Activated naive CD4-positive, alpha-beta T cell treated with anti-CD3 and anti-CD28 coated beads, Interleukin-2, amount 50 U/mL, for 72 hours (primary cell): ENCODE data around the gene SLC40A1. TPM values are rescaled to one million over a fixed set of nuclear protein-coding genes. Genes with fewer than 3 reads are reported as not detected.
"Not testable (repeated sequence)": the region's sequence is repeated elsewhere in the genome, so short reads cannot be mapped to it uniquely, and the experiment has no call there.

Experiments
- ATAC-seq, 2 donors: fragments of 150-1000 bp; cut with Tn5 transposase; 2 replicates each; pipeline ENCODE4 v1.10.0; 2021; ENCODE audit warnings: mild to moderate bottlenecking in 2 of 2, moderate library complexity in 2 of 2
- DNase-seq, 2 donors: peaks; one replicate each; pipeline ENCODE4 v3.0.0; 2021 to 2022; ENCODE audit warnings: low spot score in 2 of 2
- H3K27ac Mint-ChIP-seq, 2 donors: one replicate each; pipeline ENCODE4 v1.8.0; 2022; ENCODE audit warnings: mild to moderate bottlenecking in 2 of 2, mixed read lengths in 2 of 2
- H3K36me3 Mint-ChIP-seq, 2 donors: one replicate each; pipeline ENCODE4 v1.8.0; 2022; ENCODE audit warnings: mixed read lengths in 2 of 2
- H3K9me3 Mint-ChIP-seq, 2 donors: one replicate each; pipeline ENCODE4 v1.8.0; 2022; ENCODE audit warnings: mixed read lengths in 2 of 2
- total RNA-seq, 2 donors: library from RNA; stranded (reverse); gene quantifications; one replicate each; pipeline ENCODE4 v1.2.3, GENCODE V29; 2022

SLC40A1 gene
- total RNA-seq, 2 donors from 2014 or later, result 1.6 to 4.6 TPM

GRCh38 chr2:189608795-189609422 is 28.3 kb upstream of the SLC40A1 start:
- no peaks in the 10 kb centered on the region for H3K9me3 Mint-ChIP-seq
- ATAC-seq, result no peak

GRCh38 chr2:189608170-189608569 is 27.6 kb upstream of the SLC40A1 start:
- H3K9me3 Mint-ChIP-seq, result no peaks in the 10 kb centered on the region
- H3K27ac Mint-ChIP-seq, result no peak overlapping the region
- ATAC-seq (no peak), DNase-seq (no peak)
- no peaks in the 10 kb centered on the region for H3K36me3 Mint-ChIP-seq

More at GRCh38 chr2:189608795-189609422, 28.3 kb upstream of the SLC40A1 start:
- Mint-ChIP-seq H3K36me3 (no peaks in the 10 kb centered on the region), H3K27ac (no peak overlapping the region)
- DNase-seq, result no peak

- no peaks in the 10 kb centered on the region for H3K9me3 Mint-ChIP-seq
- H3K36me3 Mint-ChIP-seq, result no peaks in the 10 kb centered on the region
- DNase-seq (no peak), ATAC-seq (no peak)
- H3K27ac Mint-ChIP-seq, result no peak overlapping the region
Observed at GRCh38 chr2:189602233-189602632, 21.6 kb upstream of the SLC40A1 start.

- not testable (repeated sequence) for ATAC-seq, H3K27ac Mint-ChIP-seq, DNase-seq
Observed at GRCh38 chr2:189601652-189602051, 21.1 kb upstream of the SLC40A1 start.

GRCh38 chr2:189601043-189601442 is 20.5 kb upstream of the SLC40A1 start:
- H3K27ac Mint-ChIP-seq, result no peak overlapping the region
- no peak for DNase-seq
- H3K36me3 Mint-ChIP-seq, result no peaks in the 10 kb centered on the region
- no peaks in the 10 kb centered on the region for H3K9me3 Mint-ChIP-seq
- ATAC-seq, result peak in 1 of 2 donors; percentile 51

More at GRCh38 chr2:189601652-189602051, 21.1 kb upstream of the SLC40A1 start:
- not testable (repeated sequence) for H3K36me3 Mint-ChIP-seq, H3K9me3 Mint-ChIP-seq

GRCh38 chr2:189599245-189599644 is 18.7 kb upstream of the SLC40A1 start:
- DNase-seq (no peak), ATAC-seq (no peak)
- H3K9me3 Mint-ChIP-seq, result no peaks in the 10 kb centered on the region
- H3K27ac Mint-ChIP-seq, result no peak overlapping the region
- H3K36me3 Mint-ChIP-seq, result no peaks in the 10 kb centered on the region

- DNase-seq, result no peak
- no peak overlapping the region for H3K27ac Mint-ChIP-seq
- H3K36me3 Mint-ChIP-seq, result no peaks in the 10 kb centered on the region
- no peak for ATAC-seq
- H3K9me3 Mint-ChIP-seq, result no peaks in the 10 kb centered on the region
Observed at GRCh38 chr2:189595417-189595816, 14.8 kb upstream of the SLC40A1 start.

GRCh38 chr2:189594305-189594704 is 13.7 kb upstream of the SLC40A1 start:
- H3K9me3 Mint-ChIP-seq, result peaks cover 0 to 3% of the 10 kb centered on the region in 2 donors
- H3K27ac Mint-ChIP-seq, result no peak overlapping the region
- no peaks in the 10 kb centered on the region for H3K36me3 Mint-ChIP-seq
- DNase-seq (no peak), ATAC-seq (no peak)

GRCh38 chr2:189593115-189593514 is 12.5 kb upstream of the SLC40A1 start:
- ATAC-seq, result no peak
- Mint-ChIP-seq H3K36me3 (no peaks in the 10 kb centered on the region), H3K9me3 (peaks cover 0 to 3% of the 10 kb centered on the region in 2 donors), H3K27ac (no peak overlapping the region)
- no peak for DNase-seq

- Mint-ChIP-seq H3K27ac (no peak overlapping the region), H3K36me3 (no peaks in the 10 kb centered on the region), H3K9me3 (peaks cover 0 to 3% of the 10 kb centered on the region in 2 donors)
- DNase-seq, result no peak
- ATAC-seq, result no peak
Observed at GRCh38 chr2:189592353-189592984, 11.9 kb upstream of the SLC40A1 start.

GRCh38 chr2:189587780-189588179 is 7.2 kb upstream of the SLC40A1 start:
- peaks cover 0 to 3% of the 10 kb centered on the region in 2 donors for H3K9me3 Mint-ChIP-seq
- no peak overlapping the region for H3K27ac Mint-ChIP-seq
- DNase-seq (no peak), ATAC-seq (no peak)
- H3K36me3 Mint-ChIP-seq, result no peaks in the 10 kb centered on the region

GRCh38 chr2:189585226-189585756 is 4.7 kb upstream of the SLC40A1 start:
- H3K36me3 Mint-ChIP-seq, result no peaks in the 10 kb centered on the region
- ATAC-seq, result no peak

GRCh38 chr2:189584686-189585085 is 4.1 kb upstream of the SLC40A1 start:
- H3K27ac Mint-ChIP-seq, result no peak overlapping the region
- no peaks in the 10 kb centered on the region for H3K9me3 Mint-ChIP-seq
- DNase-seq (no peak), ATAC-seq (no peak)
- no peaks in the 10 kb centered on the region for H3K36me3 Mint-ChIP-seq

More at GRCh38 chr2:189585226-189585756, 4.7 kb upstream of the SLC40A1 start:
- H3K9me3 Mint-ChIP-seq, result peaks cover 0 to 3% of the 10 kb centered on the region in 2 donors
- no peak for DNase-seq
- no peak overlapping the region for H3K27ac Mint-ChIP-seq

GRCh38 chr2:189583227-189584198 is 2.9 kb upstream of the SLC40A1 start:
- Mint-ChIP-seq H3K9me3 (no peaks in the 10 kb centered on the region), H3K27ac (no peak overlapping the region), H3K36me3 (peaks cover 0 to 9% of the 10 kb centered on the region in 2 donors)
- DNase-seq, result no peak
- ATAC-seq, result no peak

- no peak for ATAC-seq
- H3K27ac Mint-ChIP-seq, result no peak overlapping the region
- H3K9me3 Mint-ChIP-seq, result no peaks in the 10 kb centered on the region
- DNase-seq, result no peak
- H3K36me3 Mint-ChIP-seq, result peaks cover 0 to 9% of the 10 kb centered on the region in 2 donors
Observed at GRCh38 chr2:189582809-189583192, 2.2 kb upstream of the SLC40A1 start.

- ATAC-seq (no peak), DNase-seq (no peak)
- Mint-ChIP-seq H3K9me3 (no peaks in the 10 kb centered on the region), H3K27ac (no peak overlapping the region), H3K36me3 (peaks cover 0 to 9% of the 10 kb centered on the region in 2 donors)
Observed at GRCh38 chr2:189582140-189582808, 1.7 kb upstream of the SLC40A1 start.
